HepG2 (cell line): Measurements from ENCODE around the gene PCDH10. TPM values are rescaled to one million over a fixed set of nuclear protein-coding genes. Genes with fewer than 3 reads are reported as not detected.

ENCODE experiments used
- ATAC-seq: fragments of 200-7000 bp; cut with Tn5 transposase; 3 replicates; pipeline ENCODE4 v1.9.1; 2020; ENCODE audit warnings: mild to moderate bottlenecking, moderate library complexity
- Bru-seq: library from RNA; stranded (reverse); fragments of 400-500 nt; gene quantifications from one replicate; lab custom pipeline; 2021; lab: Mats Ljungman, UMichigan
- BruChase-seq, 2 experiments: library from RNA; stranded (reverse); fragments of 400-500 nt; gene quantifications; one replicate each; lab custom pipeline; 2021; lab: Mats Ljungman, UMichigan
- BruUV-seq: library from RNA; stranded (reverse); fragments of 400-500 nt; replicated peaks from 2 replicates; lab custom pipeline; 2021; lab: Mats Ljungman, UMichigan
- CTCF ChIA-PET: fragments of 300-600 bp; formaldehyde crosslinking; extraction: SDS; loops from one replicate; lab custom pipeline; 2021; ENCODE audit warnings: low total read pairs, inconsistent platforms, low intra/inter-chr PET ratio; lab: Yijun Ruan, JAX
- POLR2A ChIA-PET: fragments of 350-600 bp; sonication (Branson Sonifier 250); formaldehyde crosslinking; loops from one replicate; lab custom pipeline; 2020; ENCODE audit warnings: antibody characterized with exemption, inconsistent platforms; lab: Yijun Ruan, JAX
- DNase-seq: peaks from one replicate; pipeline ENCODE4 v3.0.0-alpha.2; 2015; ENCODE audit warnings: low spot score
- FAIRE-seq: peaks from 3 replicates; lab custom pipeline; 2011; peaks lifted over from hg19 to GRCh38; lab: Jason Lieb, UNC
- H2AFZ ChIP-seq: one replicate; pipeline ENCODE4 v1.6.1; 2011; ENCODE audit warnings: low read length, inconsistent platforms
- H3K27ac ChIP-seq: fragments of 300-600 bp; 3 replicates; pipeline ENCODE4 v1.8.0; 2011; ENCODE audit warnings: mixed run types, mild to moderate bottlenecking, mixed read lengths, low read length, inconsistent platforms; ENCODE audit not compliant: insufficient read depth; ENCODE audit errors: extremely low read length
- H3K27me3 ChIP-seq, 2 experiments: fragments of 200-600 bp in 1 of 2; 2 replicates in 1 of 2; 3 replicates in 1 of 2; pipeline versions ENCODE4 v1.6.0 to v1.8.0; 2011; ENCODE audit warnings: low read length in 2 of 2, mild to moderate bottlenecking in 2 of 2, moderate library complexity in 2 of 2, inconsistent platforms in 1 of 2; ENCODE audit not compliant: insufficient read depth in 2 of 2, control insufficient read depth in 1 of 2
- H3K36me3 ChIP-seq, 2 experiments: fragments of 200-600 bp in 1 of 2; replicated peaks in 1 of 2; 2 replicates in 1 of 2; 3 replicates in 1 of 2; pipeline versions ENCODE4 v1.5.1 to v1.8.0; 2011; ENCODE audit warnings: low read length in 2 of 2, inconsistent platforms in 1 of 2; ENCODE audit not compliant: insufficient read depth in 2 of 2, control insufficient read depth in 1 of 2
- H3K4me1 ChIP-seq: 2 replicates; pipeline ENCODE4 v1.5.1; 2012; ENCODE audit warnings: low read length, inconsistent platforms; ENCODE audit not compliant: insufficient read depth
- H3K4me2 ChIP-seq: 2 replicates; pipeline ENCODE4 v1.6.0; 2011; ENCODE audit warnings: low read depth, low read length, inconsistent platforms
- H3K4me3 ChIP-seq, 3 experiments: fragments of 200-600 bp in 1 of 3; sonication (generic), shearing (Covaris generic) in 1 of 3; replicated peaks in 1 of 3; 2 replicates each; pipeline ENCODE4 v1.5.1; 2011 to 2016; ENCODE audit warnings: low read length in 3 of 3, inconsistent platforms in 2 of 3, low read depth in 2 of 3, mild to moderate bottlenecking in 2 of 3, control low read depth in 1 of 3, mixed read lengths in 1 of 3; ENCODE audit not compliant: insufficient read depth in 1 of 3
- H3K79me2 ChIP-seq: one replicate; pipeline ENCODE4 v1.6.1; 2011; ENCODE audit warnings: low read length, inconsistent platforms; ENCODE audit not compliant: insufficient read depth
- H3K9ac ChIP-seq: 2 replicates; pipeline ENCODE4 v1.6.0; 2011; ENCODE audit warnings: mild to moderate bottlenecking, low read depth, low read length, inconsistent platforms; ENCODE audit not compliant: insufficient read depth
- H3K9me3 ChIP-seq: 2 replicates; pipeline ENCODE4 v1.5.1; 2012; ENCODE audit warnings: mild to moderate bottlenecking, low read length
- H4K20me1 ChIP-seq: 2 replicates; pipeline ENCODE4 v1.6.0; 2011; ENCODE audit warnings: inconsistent platforms, mild to moderate bottlenecking, low read length, moderate library complexity; ENCODE audit not compliant: insufficient read depth
- ATF1 ChIP-seq: IDR thresholded peaks from 2 replicates; pipeline ENCODE4 v1.6.1; 2016; ENCODE audit warnings: mild to moderate bottlenecking, control low read depth
- CREB1 ChIP-seq, 2 experiments: fragments of 450-650 bp in 1 of 2; IDR thresholded peaks; 2 replicates each; pipeline ENCODE4 v1.6.1; 2016 to 2017; ENCODE audit warnings: control low read depth in 1 of 2, mild to moderate bottlenecking in 1 of 2, missing compliant biosample characterization in 1 of 2, missing genetic modification characterization in 1 of 2
- GABPB1 ChIP-seq: IDR thresholded peaks from 2 replicates; pipeline ENCODE4 v1.6.1; 2016; ENCODE audit warnings: mild to moderate bottlenecking, missing genetic modification reagents, moderate library complexity, missing compliant biosample characterization
- MAFF ChIP-seq: IDR thresholded peaks from 2 replicates; pipeline ENCODE4 v1.6.1; 2011; ENCODE audit warnings: low read depth, low read length, improper control_type of control experiment
- NFYB ChIP-seq: sonication (generic); formaldehyde crosslinking; IDR thresholded peaks from 2 replicates; pipeline ENCODE4 v1.4.0; 2020; ENCODE audit warnings: missing genetic modification reagents
- NFYC ChIP-seq: IDR thresholded peaks from 2 replicates; pipeline ENCODE4 v1.6.1; 2016; ENCODE audit warnings: missing genetic modification reagents, missing compliant biosample characterization
- SP2 ChIP-seq: sonication (generic); formaldehyde crosslinking; IDR thresholded peaks from 2 replicates; pipeline ENCODE4 v1.5.1; 2020; ENCODE audit warnings: mild to moderate bottlenecking, missing genetic modification reagents
- STAG1 ChIP-seq: sonication (generic); formaldehyde crosslinking; IDR thresholded peaks from 2 replicates; pipeline ENCODE4 v1.4.0; 2020; ENCODE audit warnings: missing genetic modification reagents
- TIGD3 ChIP-seq: sonication (generic); formaldehyde crosslinking; IDR thresholded peaks from 2 replicates; pipeline ENCODE4 v1.5.1; 2020; ENCODE audit warnings: mild to moderate bottlenecking, missing genetic modification reagents, borderline replicate concordance
- ZNF501 ChIP-seq: sonication (generic); formaldehyde crosslinking; IDR thresholded peaks from 2 replicates; pipeline ENCODE4 v1.5.1; 2020; ENCODE audit warnings: mild to moderate bottlenecking, moderate library complexity, missing genetic modification reagents
- ZNF839 ChIP-seq: sonication (generic); formaldehyde crosslinking; IDR thresholded peaks from 2 replicates; pipeline ENCODE4 v1.4.0; 2020; ENCODE audit warnings: missing genetic modification reagents, mild to moderate bottlenecking, borderline replicate concordance
- WGBS: methylation state at CpG from one replicate; pipeline ENCODE4 v1.1.6; 2017; ENCODE audit warnings: low lambda C conversion rate; 5-methylcytosine and 5-hydroxymethylcytosine counted together
- in situ Hi-C: cut with HindIII; loops from 2 replicates; pipeline ENCODE4 v1.10.0; 2017; ENCODE audit warnings: low pct_unique_long_range_greater_than_20kb; ENCODE audit not compliant: extremely low pct_ligation_motif_present
- intact Hi-C: fragments of 100-400 bp; cut with micrococcal nuclease; formaldehyde crosslinking; loops from one replicate; pipeline ENCODE4 v1.10.0; 2022; ENCODE audit not compliant: unreplicated experiment
- long read RNA-seq, 2 experiments: library from RNA in 1 of 2; library from polyadenylated mRNA in 1 of 2; stranded (forward) in 1 of 2; unstranded in 1 of 2; transcript quantifications; one replicate each; pipeline ENCODE4 v2.0.0, GENCODE V29; 2019 to 2022
- polyA minus RNA-seq, 3 experiments: library from RNA; depleted of rRNA, polyadenylated mRNA; stranded (reverse); fragments of >200 nt; gene quantifications; 2 replicates each; pipeline ENCODE4 v1.2.3, GENCODE V29; 2011; ENCODE audit warnings: low replicate concordance in 1 of 3
- polyA plus RNA-seq, 8 experiments: library from polyadenylated mRNA; depleted of rRNA in 3 of 8; stranded (reverse) in 7 of 8; unstranded in 1 of 8; fragments of >200 nt; fragmentation: Illumina TruSeq in 4 of 8; extraction: Trizol in 4 of 8; gene quantifications; 2 replicates each; pipeline versions ENCODE4 v1.2.1 to v1.2.3, GENCODE V29; 2011 to 2016; ENCODE audit warnings: low read depth in 4 of 8, missing spikeins in 1 of 8, mixed read lengths in 1 of 8; ENCODE audit not compliant: insufficient read depth in 1 of 8
- total RNA-seq, 5 experiments: library from RNA; depleted of rRNA; stranded (reverse); fragments of >200 nt; fragmentation: Illumina TruSeq; extraction: Trizol; gene quantifications; 2 replicates each; pipeline ENCODE4 v1.2.3, GENCODE V29; 2016; ENCODE audit warnings: low read depth in 1 of 5
- TF ChIP-seq, protein P1 (sequence below): sonication (generic); formaldehyde crosslinking; IDR thresholded peaks from 2 replicates; pipeline ENCODE4 v1.8.1; 2023; ENCODE audit warnings: mild to moderate bottlenecking, moderate library complexity, missing genetic modification reagents

The PCDH10 gene
- not detected in 2 replicates for total RNA-seq (2016; rRNA removed; fragmentation: Illumina TruSeq; extraction: Trizol)
- not detected in 2 replicates for total RNA-seq (2016; cell fraction: cytosol; rRNA removed; fragmentation: Illumina TruSeq; extraction: Trizol; ENCODE audit: low read depth)
- total RNA-seq (2016; cell fraction: insoluble cytoplasmic fraction; rRNA removed; fragmentation: Illumina TruSeq; extraction: Trizol), result not detected in 2 replicates
- total RNA-seq (2016; cell fraction: membrane; rRNA removed; fragmentation: Illumina TruSeq; extraction: Trizol), result not detected in 2 replicates
- total RNA-seq (2016; cell fraction: nucleus; rRNA removed; fragmentation: Illumina TruSeq; extraction: Trizol), result not detected in 2 replicates
- polyA plus RNA-seq (2011; rRNA removed), result not detected in 2 replicates
- polyA plus RNA-seq (2011; cell fraction: cytosol; rRNA removed), result not detected in 2 replicates
- 0.02 TPM in 1 of 2 replicates, not detected in the other for polyA plus RNA-seq (2011; cell fraction: nucleus; rRNA removed)
- polyA plus RNA-seq (2012), result not detected in 2 replicates
- not detected in 2 replicates for polyA plus RNA-seq (2016; cell fraction: cytosol; fragmentation: Illumina TruSeq; extraction: Trizol; ENCODE audit: low read depth)
- polyA plus RNA-seq (2016; cell fraction: insoluble cytoplasmic fraction; fragmentation: Illumina TruSeq; extraction: Trizol; ENCODE audit: low read depth), result not detected in 2 replicates
- polyA plus RNA-seq (2016; cell fraction: membrane; fragmentation: Illumina TruSeq; extraction: Trizol; ENCODE audit: low read depth), result not detected in 2 replicates
- not detected in 2 replicates for polyA plus RNA-seq (2016; cell fraction: nucleus; fragmentation: Illumina TruSeq; extraction: Trizol; ENCODE audit: insufficient read depth, low read depth)
- polyA minus RNA-seq (2011; rRNA and poly(A)+ RNA removed; ENCODE audit: low replicate concordance), result 10.9 TPM in 1 of 2 replicates, not detected in the other
- polyA minus RNA-seq (2011; cell fraction: cytosol; rRNA and poly(A)+ RNA removed), result not detected in 2 replicates
- polyA minus RNA-seq (2011; cell fraction: nucleus; rRNA and poly(A)+ RNA removed), result not detected in 2 replicates
- not detected for Bru-seq, nascent RNA
- percentile 3 among the genes with signal in this experiment for BruChase-seq, experiment 1, labeled RNA remaining after a 6-hour chase
- BruChase-seq, experiment 2, labeled RNA remaining after a 2-hour chase, result not detected
- long read RNA-seq, experiment 1, result 0 reads
- long read RNA-seq, experiment 2, result 0 reads

DNA sequence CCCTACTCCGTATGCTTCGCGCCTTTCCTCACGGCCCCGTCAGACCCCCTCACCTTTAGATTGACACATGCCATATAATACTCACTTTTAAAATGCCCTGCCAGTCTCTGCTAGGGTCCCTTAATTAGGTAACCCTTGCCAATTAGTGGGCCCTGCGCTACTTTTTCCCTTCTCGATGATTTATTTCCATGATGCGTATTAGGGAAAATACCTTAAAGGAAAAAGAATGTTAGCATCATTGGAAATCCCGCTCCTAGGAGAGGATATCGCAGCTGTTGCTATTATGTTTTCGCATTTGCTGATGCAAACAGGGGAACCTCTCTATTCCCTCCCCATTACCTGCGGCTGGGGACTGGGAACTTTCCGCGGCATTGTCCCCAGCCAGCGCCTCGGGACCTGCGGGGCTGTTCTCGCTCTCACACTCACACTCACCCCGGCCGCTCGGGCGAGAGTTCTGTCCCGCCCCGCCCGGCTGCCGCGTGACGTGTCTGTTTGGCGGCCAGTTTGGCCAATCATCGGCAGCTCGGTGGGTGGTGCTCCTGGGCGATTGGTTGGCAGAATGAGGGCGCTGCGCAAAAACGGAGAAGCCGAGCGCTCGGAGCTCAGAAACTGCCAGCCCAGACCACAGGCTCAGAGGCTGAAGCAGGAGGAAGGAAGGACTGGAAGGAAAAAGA is at the start of gene PCDH10:
TSS of gene PCDH10 (plus strand) at position 605 of the 674 bp plus-strand sequence. CDS start 847 bp downstream, outside the sequence.
- no peaks in the 10 kb centered on the region for H3K9me3 ChIP-seq
- H3K4me3 ChIP-seq, result no peak within 1 kb of the TSS; a peak in 1 of 6 replicates
- ChIA-PET CTCF (no interaction called here), POLR2A (no interaction called here)
- 32% methylated on average over 27 of the region's 38 CpGs for WGBS
- no peaks in the 10 kb centered on the region for H3K4me1 ChIP-seq
- peak; percentile 67 for ATAC-seq
- in situ Hi-C loops (loop anchor here (10.0 kb wide), 1 partner anchor 336 kb away; no protein-coding TSS in a partner anchor), intact Hi-C loops (no loop called here)
- peaks cover 0 to 8% of the 10 kb centered on the region in 2 experiments; a peak in 2 of 5 replicates for H3K27me3 ChIP-seq
- no peak within 1 kb of the TSS for H2AFZ ChIP-seq
- DNase-seq, result peak; percentile 1
- FAIRE-seq, result no peak
- H3K79me2 ChIP-seq, result no peaks in the 10 kb centered on the region
- H3K4me2 ChIP-seq, result no peak within 1 kb of the TSS
- H3K36me3 ChIP-seq, result no peaks in the 10 kb centered on the region
- H3K27ac ChIP-seq, result no peak within 1 kb of the TSS
- H3K9ac ChIP-seq, result no peak within 1 kb of the TSS
- no peak for TF ChIP-seq ZNF501
- TF ChIP-seq, protein P1, sequence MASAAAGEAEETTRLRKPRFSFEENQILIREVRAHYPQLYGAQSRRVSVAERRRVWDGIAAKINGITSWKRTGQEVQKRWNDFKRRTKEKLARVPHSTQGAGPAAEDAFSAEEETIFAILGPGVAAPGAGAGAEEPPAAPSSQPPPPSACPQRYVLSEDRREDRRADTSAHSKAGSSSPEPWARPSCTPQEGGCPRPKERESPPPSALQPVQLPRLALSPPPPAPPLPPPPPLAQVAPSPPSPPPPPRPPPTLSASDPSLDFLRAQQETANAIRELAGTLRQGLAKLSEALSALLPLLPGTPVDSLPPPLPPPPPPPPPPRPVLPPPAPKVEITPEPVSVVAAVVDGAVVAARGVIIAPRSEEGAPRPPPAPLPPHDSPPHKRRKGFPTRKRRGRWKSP, result no peak
- peak; percentile 59 for TF ChIP-seq SP2 (CRISPR knock-in tag)
- no peak for TF ChIP-seq ZNF839
- no peak for TF ChIP-seq MAFF
- TF ChIP-seq NFYC (CRISPR knock-in tag), result peak; percentile 76
- no peak for TF ChIP-seq TIGD3 (CRISPR knock-in tag)
- peak; percentile 18; the same call in 1 of the 2 replicates for TF ChIP-seq GABPB1 (CRISPR knock-in tag)
- TF ChIP-seq ATF1 (CRISPR knock-in tag), result peak; percentile 45; the same call in 1 of the 2 replicates
- TF ChIP-seq STAG1 (CRISPR knock-in tag), result no peak
- peak; percentile 54 for TF ChIP-seq CREB1 (IDR thresholded peaks at IDR 0.05)
- peak; percentile 71 for TF ChIP-seq CREB1 (CRISPR knock-in tag; IDR thresholded peaks at IDR 0.05)
- TF ChIP-seq NFYB (CRISPR knock-in tag), result peak; percentile 76
- H4K20me1 ChIP-seq, result no peaks in the 10 kb centered on the region
- no TSS peak for BruUV-seq
